ENCODE data around the gene ERCC8. TPM values are rescaled to one million over a fixed set of nuclear protein-coding genes. Genes with fewer than 3 reads are reported as not detected.

The ERCC8 gene
- polyA plus RNA-seq, 3 donors: 5.5 to 16.8 (median 10.6) TPM

- H2AFZ ChIP-seq (ENCODE audit: insufficient read depth, low read depth, low read length, poor library complexity, severe bottlenecking): no peak overlapping the region
- no peak for TF ChIP-seq CTCF (IDR thresholded peaks at IDR 0.05)
- no peaks in the 10 kb centered on the region for H3K36me3 ChIP-seq (replicated peaks in 1 of 2; ENCODE audit: control insufficient read depth in 1 of 2, insufficient read depth in 2 of 2, low read length in 2 of 2)
- no peaks in the 10 kb centered on the region for H3K9me3 ChIP-seq (replicated peaks in 1 of 2; ENCODE audit: control insufficient read depth in 1 of 2, insufficient read depth in 1 of 2, low read length in 2 of 2)
- intact Hi-C loops (cut with micrococcal nuclease): no loop called here
- no peak overlapping the region for H3K4me2 ChIP-seq (replicated peaks; ENCODE audit: extremely low read depth, low read length, poor library complexity, severe bottlenecking)
- H3K9me3 Mint-ChIP-seq: peaks cover 0 to 2% (median 0%) of the 10 kb centered on the region in 7 donors
- H3K4me1 Mint-ChIP-seq: peaks cover 2% of the 10 kb centered on the region
- H3K27ac Mint-ChIP-seq: no peak overlapping the region
- no peaks in the 10 kb centered on the region for H3K79me2 ChIP-seq (ENCODE audit: insufficient read depth, low read length)
- H3K36me3 Mint-ChIP-seq: no peaks in the 10 kb centered on the region
- no peaks in the 10 kb centered on the region for H3K4me1 ChIP-seq (ENCODE audit: control insufficient read depth in 1 of 2, insufficient read depth in 2 of 2, low read length in 2 of 2)
- H3K27me3 Mint-ChIP-seq (ENCODE audit: low read depth in 3 of 3): peaks cover 2 to 7% (median 3%) of the 10 kb centered on the region in 3 donors
- peaks cover 0 to 4% of the 10 kb centered on the region in 2 donors for H3K27me3 ChIP-seq (ENCODE audit: control insufficient read depth in 2 of 2, insufficient read depth in 2 of 2, low read length in 2 of 2)
- no peak overlapping the region for H3K9ac ChIP-seq (ENCODE audit: insufficient read depth, low read length, poor library complexity, severe bottlenecking)
- H3K27ac ChIP-seq (ENCODE audit: low read depth in 1 of 2, low read length in 2 of 2): no peak overlapping the region
- no peak for DNase-seq
- WGBS (ENCODE audit: insufficient coverage): 83% methylated on average over 1 of the region's 5 CpGs
- no peaks in the 10 kb centered on the region for H4K20me1 ChIP-seq (ENCODE audit: insufficient read depth, low read length)
- H3K4me3 Mint-ChIP-seq: no peak overlapping the region
- H3K4me3 ChIP-seq (replicated peaks in 1 of 3; ENCODE audit: low read depth in 2 of 3, low read length in 3 of 3): no peak overlapping the region
These were observed 109.3 kb downstream of the ERCC8 start for GRCh38 chr5:60835554-60835953.

- Mint-ChIP-seq H3K27me3 (ENCODE audit: low read depth in 3 of 3) (peaks cover 0 to 2% (median 2%) of the 10 kb centered on the region in 3 donors), H3K9me3 (peaks cover 0 to 2% (median 0%) of the 10 kb centered on the region in 7 donors), H3K4me3 (no peak overlapping the region), H3K36me3 (no peaks in the 10 kb centered on the region), H3K4me1 (peaks cover 2% of the 10 kb centered on the region), H3K27ac (no peak overlapping the region)
- no peak overlapping the region for H3K4me2 ChIP-seq (replicated peaks; ENCODE audit: extremely low read depth, low read length, poor library complexity, severe bottlenecking)
- H3K4me3 ChIP-seq (replicated peaks in 1 of 3; ENCODE audit: low read depth in 2 of 3, low read length in 3 of 3): no peak overlapping the region
- no peaks in the 10 kb centered on the region for H3K27me3 ChIP-seq (ENCODE audit: control insufficient read depth in 2 of 2, insufficient read depth in 2 of 2, low read length in 2 of 2)
- H3K79me2 ChIP-seq (ENCODE audit: insufficient read depth, low read length): no peaks in the 10 kb centered on the region
- no peaks in the 10 kb centered on the region for H4K20me1 ChIP-seq (ENCODE audit: insufficient read depth, low read length)
- TF ChIP-seq CTCF (IDR thresholded peaks at IDR 0.05): no peak
- H3K9me3 ChIP-seq (replicated peaks in 1 of 2; ENCODE audit: control insufficient read depth in 1 of 2, insufficient read depth in 1 of 2, low read length in 2 of 2): no peaks in the 10 kb centered on the region
- H3K27ac ChIP-seq (ENCODE audit: low read depth in 1 of 2, low read length in 2 of 2): no peak overlapping the region
- intact Hi-C loops (cut with micrococcal nuclease): no loop called here
- no peak overlapping the region for H3K9ac ChIP-seq (ENCODE audit: insufficient read depth, low read length, poor library complexity, severe bottlenecking)
- no peaks in the 10 kb centered on the region for H3K4me1 ChIP-seq (ENCODE audit: control insufficient read depth in 1 of 2, insufficient read depth in 2 of 2, low read length in 2 of 2)
- H3K36me3 ChIP-seq (replicated peaks in 1 of 2; ENCODE audit: control insufficient read depth in 1 of 2, insufficient read depth in 2 of 2, low read length in 2 of 2): no peaks in the 10 kb centered on the region
- no peak overlapping the region for H2AFZ ChIP-seq (ENCODE audit: insufficient read depth, low read depth, low read length, poor library complexity, severe bottlenecking)
- no peak for DNase-seq
These were observed 111.3 kb downstream of the ERCC8 start for GRCh38 chr5:60833520-60833919.

All from CD14-positive monocyte (primary cell).